Thyroid gland (tissue), 4 donors: Measurements from ENCODE around the gene DOK7. TPM values are rescaled to one million over a fixed set of nuclear protein-coding genes. Genes with fewer than 3 reads are reported as not detected.

Experiments used
- DNase-seq, 2 donors: peaks; one replicate each; pipeline ENCODE4 v3.0.0-alpha.2; 2019
- H3K27ac ChIP-seq, 3 donors: fragments of 200-600 bp; sonication (generic); 1 replicate in 2 of 3; 2 replicates in 1 of 3; pipeline ENCODE4 v1.5.1; 2016 to 2019; ENCODE audit warnings: mild to moderate bottlenecking in 1 of 3, moderate library complexity in 1 of 3
- H3K27me3 ChIP-seq: fragments of 200-600 bp; sonication (generic); one replicate; pipeline ENCODE4 v1.5.1; 2019
- H3K36me3 ChIP-seq, 2 donors: fragments of 200-600 bp; sonication (generic); one replicate each; pipeline ENCODE4 v1.5.1; 2016 to 2019
- H3K4me1 ChIP-seq, 2 donors: fragments of 200-600 bp; sonication (generic); one replicate each; pipeline ENCODE4 v1.5.1; 2017 to 2019
- H3K4me3 ChIP-seq, 3 donors: fragments of 200-600 bp; sonication (generic); replicated peaks in 1 of 3; 1 replicate in 2 of 3; 2 replicates in 1 of 3; pipeline ENCODE4 v1.5.1; 2016; ENCODE audit warnings: mild to moderate bottlenecking in 1 of 3
- H3K9me3 ChIP-seq: fragments of 200-600 bp; sonication (generic); one replicate; pipeline ENCODE4 v1.5.1; 2017
- POLR2A ChIP-seq, 2 donors: fragments of 450-650 bp; IDR thresholded peaks; one replicate each; pipeline ENCODE4 v1.6.1; 2017; ENCODE audit warnings: antibody characterized with exemption in 2 of 2, mild to moderate bottlenecking in 2 of 2, moderate library complexity in 1 of 2
- WGBS, 2 donors: methylation state at CpG; one replicate each; pipeline ENCODE4 v1.1.5; 2017; 5-methylcytosine and 5-hydroxymethylcytosine counted together
- intact Hi-C: fragments of 100-400 bp; cut with DNase I; formaldehyde crosslinking; loops from one replicate; pipeline ENCODE4 v1.15.1; 2023
- total RNA-seq, 4 donors: library from RNA; depleted of rRNA; stranded (reverse); fragments of >200 nt; gene quantifications; one replicate each; pipeline ENCODE4 v1.2.3, GENCODE V29; 2016
- TF ChIP-seq, protein P1 (sequence below), 6 experiments: fragments of 200-600 bp in 3 of 6; fragments of 450-650 bp in 3 of 6; sonication (generic) in 3 of 6; IDR thresholded peaks; one replicate each; pipeline ENCODE4 v1.5.1; 2016 to 2019; ENCODE audit warnings: antibody characterized with exemption in 6 of 6, mild to moderate bottlenecking in 2 of 6, inconsistent platforms in 1 of 6, moderate library complexity in 1 of 6

The DOK7 gene
- total RNA-seq, 4 donors from 2014 or later, result 0.25 to 2.7 (median 0.52) TPM

- H3K9me3 ChIP-seq, result no peaks in the 10 kb centered on the region
- whole genome bisulfite sequencing, 2 donors, result 54 to 57% methylated on average over 11 of the region's 11 CpGs
- DNase-seq, result no peak
- TF ChIP-seq POLR2A (IDR thresholded peaks at IDR 0.05), result no peak
- TF ChIP-seq, protein P1, sequence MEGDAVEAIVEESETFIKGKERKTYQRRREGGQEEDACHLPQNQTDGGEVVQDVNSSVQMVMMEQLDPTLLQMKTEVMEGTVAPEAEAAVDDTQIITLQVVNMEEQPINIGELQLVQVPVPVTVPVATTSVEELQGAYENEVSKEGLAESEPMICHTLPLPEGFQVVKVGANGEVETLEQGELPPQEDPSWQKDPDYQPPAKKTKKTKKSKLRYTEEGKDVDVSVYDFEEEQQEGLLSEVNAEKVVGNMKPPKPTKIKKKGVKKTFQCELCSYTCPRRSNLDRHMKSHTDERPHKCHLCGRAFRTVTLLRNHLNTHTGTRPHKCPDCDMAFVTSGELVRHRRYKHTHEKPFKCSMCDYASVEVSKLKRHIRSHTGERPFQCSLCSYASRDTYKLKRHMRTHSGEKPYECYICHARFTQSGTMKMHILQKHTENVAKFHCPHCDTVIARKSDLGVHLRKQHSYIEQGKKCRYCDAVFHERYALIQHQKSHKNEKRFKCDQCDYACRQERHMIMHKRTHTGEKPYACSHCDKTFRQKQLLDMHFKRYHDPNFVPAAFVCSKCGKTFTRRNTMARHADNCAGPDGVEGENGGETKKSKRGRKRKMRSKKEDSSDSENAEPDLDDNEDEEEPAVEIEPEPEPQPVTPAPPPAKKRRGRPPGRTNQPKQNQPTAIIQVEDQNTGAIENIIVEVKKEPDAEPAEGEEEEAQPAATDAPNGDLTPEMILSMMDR (IDR thresholded peaks at IDR 0.05), result no peak
- no peak overlapping the region for H3K27ac ChIP-seq
- H3K4me1 ChIP-seq, result peaks cover 7 to 16% of the 10 kb centered on the region in 2 donors
- H3K36me3 ChIP-seq, result no peaks in the 10 kb centered on the region
- intact Hi-C loops, result no loop called here
- H3K4me3 ChIP-seq, result no peak overlapping the region
- H3K27me3 ChIP-seq, result no peaks in the 10 kb centered on the region
These were observed 25.7 kb downstream of the DOK7 start for GRCh38 chr4:3488820-3489219.

GRCh38 chr4:3489451-3489962, 26.4 kb downstream of the DOK7 start:
- H3K27me3 ChIP-seq, result no peaks in the 10 kb centered on the region
- TF ChIP-seq POLR2A (IDR thresholded peaks at IDR 0.05), result no peak
- TF ChIP-seq, protein P1 (IDR thresholded peaks at IDR 0.05), result no peak
- H3K27ac ChIP-seq, result no peak overlapping the region
- H3K4me3 ChIP-seq, result no peak overlapping the region
- peaks cover 7 to 12% of the 10 kb centered on the region in 2 donors for H3K4me1 ChIP-seq
- no peaks in the 10 kb centered on the region for H3K9me3 ChIP-seq
- H3K36me3 ChIP-seq, result no peaks in the 10 kb centered on the region
- intact Hi-C loops, result no loop called here
- no peak for DNase-seq
- 45 to 48% methylated on average over 13 to 20 of the region's 20 CpGs for WGBS, 2 donors

DNA sequence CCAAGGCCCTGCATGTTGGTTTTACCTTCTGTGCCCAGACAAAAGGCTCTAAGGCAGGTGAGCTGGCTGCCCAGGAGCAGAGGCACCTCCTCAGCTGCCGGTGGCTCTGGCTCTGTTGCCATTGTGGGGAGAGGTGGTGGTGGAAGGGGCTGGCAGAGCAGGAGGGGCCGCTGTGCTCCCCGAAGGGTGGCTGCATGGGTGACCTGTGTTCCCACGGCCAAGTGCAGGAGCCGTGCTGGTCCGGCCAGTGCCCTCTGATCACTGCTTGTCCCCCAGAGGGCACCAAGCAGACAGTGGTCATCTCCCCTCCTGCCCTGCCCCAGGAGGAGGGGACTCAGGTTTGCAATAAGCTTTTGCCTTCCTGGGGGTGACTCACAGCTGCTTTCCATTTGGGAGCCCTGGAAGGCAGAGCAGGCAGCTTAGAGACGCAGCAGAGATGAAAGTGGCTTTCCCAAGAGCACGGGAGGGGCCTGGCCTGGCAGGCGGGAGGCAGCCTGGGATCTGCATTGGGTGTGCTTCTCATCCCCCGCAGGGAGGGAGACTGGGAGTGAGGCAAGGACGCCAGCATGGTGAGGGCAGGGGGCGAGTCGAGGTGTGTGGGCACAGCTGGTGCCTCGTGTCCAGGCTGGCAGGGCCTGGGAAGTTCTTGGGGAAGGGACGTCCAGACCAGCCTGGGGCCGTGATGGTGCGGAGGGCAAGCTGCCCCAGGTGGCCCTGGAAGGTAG, 28.7 kb downstream of the DOK7 start:
- no peak for TF ChIP-seq POLR2A (IDR thresholded peaks at IDR 0.05)
- TF ChIP-seq, protein P1 (IDR thresholded peaks at IDR 0.05), result no peak
- no peak overlapping the region for H3K4me3 ChIP-seq
- no peaks in the 10 kb centered on the region for H3K9me3 ChIP-seq
- DNase-seq, result no peak
- H3K36me3 ChIP-seq, result no peaks in the 10 kb centered on the region
- no peaks in the 10 kb centered on the region for H3K4me1 ChIP-seq
- no peak overlapping the region for H3K27ac ChIP-seq
- no peaks in the 10 kb centered on the region for H3K27me3 ChIP-seq
- intact Hi-C loops, result no loop called here
- WGBS, 2 donors, result 48 to 71% methylated on average over 12 of the region's 17 CpGs

DNA sequence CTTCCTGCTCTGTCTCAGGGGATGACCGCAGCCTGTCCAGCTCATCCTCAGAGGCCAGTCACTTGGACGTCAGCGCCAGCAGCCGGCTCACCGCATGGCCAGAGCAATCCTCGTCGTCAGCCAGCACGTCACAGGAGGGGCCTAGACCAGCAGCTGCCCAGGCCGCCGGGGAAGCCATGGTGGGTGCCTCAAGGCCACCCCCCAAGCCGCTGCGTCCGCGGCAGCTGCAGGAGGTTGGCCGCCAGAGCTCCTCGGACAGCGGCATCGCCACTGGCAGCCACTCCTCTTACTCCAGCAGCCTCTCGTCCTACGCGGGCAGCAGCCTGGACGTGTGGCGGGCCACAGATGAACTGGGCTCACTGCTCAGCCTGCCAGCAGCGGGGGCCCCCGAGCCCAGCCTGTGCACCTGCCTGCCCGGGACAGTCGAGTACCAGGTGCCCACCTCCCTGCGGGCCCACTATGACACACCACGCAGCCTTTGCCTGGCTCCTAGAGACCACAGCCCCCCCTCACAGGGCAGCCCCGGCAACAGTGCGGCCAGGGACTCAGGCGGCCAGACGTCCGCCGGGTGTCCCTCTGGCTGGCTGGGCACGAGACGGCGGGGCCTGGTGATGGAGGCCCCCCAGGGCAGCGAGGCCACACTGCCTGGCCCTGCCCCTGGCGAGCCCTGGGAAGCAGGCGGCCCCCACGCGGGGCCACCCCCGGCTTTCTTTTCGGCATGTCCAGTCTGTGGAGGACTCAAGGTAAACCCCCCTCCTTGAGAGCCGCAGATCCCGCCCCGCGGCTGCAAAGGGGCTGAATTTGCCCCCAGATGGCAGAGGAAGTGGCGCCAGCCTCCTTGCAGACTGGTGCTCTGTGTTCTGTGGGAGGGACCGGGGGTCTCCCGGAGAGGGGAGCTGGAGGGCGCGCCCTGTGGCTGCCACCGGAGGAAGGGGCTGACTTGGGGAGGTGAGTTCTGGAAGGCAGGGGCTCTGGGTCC, 29.9 kb downstream of the DOK7 start:
- no peak for DNase-seq
- H3K4me3 ChIP-seq, result no peak overlapping the region
- no peak overlapping the region for H3K27ac ChIP-seq
- H3K4me1 ChIP-seq, result no peaks in the 10 kb centered on the region
- H3K36me3 ChIP-seq, result no peaks in the 10 kb centered on the region
- intact Hi-C loops, result no loop called here
- H3K27me3 ChIP-seq, result no peaks in the 10 kb centered on the region
- no peaks in the 10 kb centered on the region for H3K9me3 ChIP-seq
- 79 to 82% methylated on average over 20 to 30 of the region's 55 CpGs for WGBS, 2 donors
- TF ChIP-seq, protein P1 (IDR thresholded peaks at IDR 0.05), result no peak
- TF ChIP-seq POLR2A (IDR thresholded peaks at IDR 0.05), result no peak
